H1 (cell line): ENCODE data around the gene LBHD1. TPM values are rescaled to one million over a fixed set of nuclear protein-coding genes. Genes with fewer than 3 reads are reported as not detected.

Source experiments
- CTBP2 ChIP-seq: IDR thresholded peaks from 2 replicates; pipeline ENCODE4 v1.7.0; 2011; ENCODE audit warnings: borderline replicate concordance, mild to moderate bottlenecking, moderate library complexity, mixed read lengths, low read length; ENCODE audit not compliant: insufficient read depth, insufficient read length
- EZH2 ChIP-seq: fragments of 200-600 bp; sonication (generic); IDR thresholded peaks from 2 replicates; pipeline ENCODE4 v1.7.1; 2012; ENCODE audit warnings: low read depth, mild to moderate bottlenecking, moderate library complexity, low read length, inconsistent platforms; ENCODE audit not compliant: severe bottlenecking
- JUND ChIP-seq: IDR thresholded peaks from 2 replicates; pipeline ENCODE4 v1.6.1; 2011; ENCODE audit warnings: mild to moderate bottlenecking, improper control_type of control experiment, low read length
- KDM4A ChIP-seq: IDR thresholded peaks from one replicate; pipeline ENCODE4 v1.7.1; 2012; ENCODE audit warnings: low read depth, mild to moderate bottlenecking, moderate library complexity, low read length, inconsistent platforms; ENCODE audit not compliant: severe bottlenecking
- PHF8 ChIP-seq: fragments of 200-600 bp; sonication (generic); conservative IDR thresholded peaks from 2 replicates; pipeline ENCODE4 v1.7.1; 2012; ENCODE audit warnings: low read depth, mild to moderate bottlenecking, inconsistent platforms, low read length, moderate library complexity
- RAD21 ChIP-seq, 2 experiments: IDR thresholded peaks in 1 of 2; conservative IDR thresholded peaks in 1 of 2; 2 replicates each; pipeline ENCODE4 v1.6.1; 2011; ENCODE audit warnings: low read depth in 2 of 2, low read length in 2 of 2, improper control_type of control experiment in 1 of 2, inconsistent platforms in 1 of 2, mild to moderate bottlenecking in 1 of 2, moderate library complexity in 1 of 2
- SP4 ChIP-seq: IDR thresholded peaks from 2 replicates; pipeline ENCODE4 v1.6.1; 2012; ENCODE audit warnings: low read length, inconsistent platforms
- polyA plus RNA-seq, 7 experiments: library from polyadenylated mRNA; depleted of rRNA in 3 of 7; stranded (reverse) in 5 of 7; unstranded in 2 of 7; fragments of >200 nt in 5 of 7; fragments of 200-250 nt in 2 of 7; gene quantifications; 1 replicate in 5 of 7; 2 replicates in 1 of 7; 4 replicates in 1 of 7; pipeline versions ENCODE4 v1.2.1 to v1.2.3, GENCODE V29; 2011 to 2013; ENCODE audit warnings: missing spikeins in 2 of 7, mixed read lengths in 2 of 7
- total RNA-seq: library from RNA; stranded (reverse); fragmentation: NEBNext Ultra II Directional; extraction: Animal tissue kit (Norgen Biotek cat#: 25700); gene quantifications from 2 replicates; pipeline ENCODE4 v1.2.1, GENCODE V29; 2021
- TF ChIP-seq, protein P1 (sequence below): IDR thresholded peaks from 2 replicates; pipeline ENCODE4 v1.6.1; 2011; ENCODE audit warnings: low read length, improper control_type of control experiment

Gene LBHD1
- total and polyA plus RNA-seq, 2 of the 8 experiments (the other 6 are each of a cell fraction or from before 2014, with no cell fraction given) = 2.3 to 5.2 TPM

DNA sequence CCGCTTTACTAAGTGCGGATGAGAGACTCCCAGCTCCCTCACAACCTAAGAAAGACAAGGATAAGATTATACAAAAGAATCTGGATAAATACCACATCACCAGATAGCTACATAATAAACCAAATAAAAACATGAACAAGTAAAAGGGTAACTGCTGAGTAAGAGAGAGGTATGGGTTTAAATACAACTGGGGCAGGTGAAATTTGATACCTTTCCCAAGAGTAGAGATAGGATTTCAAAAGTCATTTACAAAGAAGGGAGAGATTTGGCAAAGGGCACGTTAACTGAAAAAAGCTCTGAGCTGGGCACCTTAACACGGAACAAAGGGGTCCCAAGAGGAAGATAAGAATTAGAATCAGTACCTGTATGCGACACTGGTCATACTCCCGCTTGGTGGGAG, 5.1 kb upstream of the LBHD1 start (continued):
- TF ChIP-seq PHF8 = no peak
- TF ChIP-seq JUND = no peak
- TF ChIP-seq RAD21 (IDR thresholded peaks at IDR 0.05 in 1 of 2, conservative IDR thresholded peaks at IDR 0.05 in 1 of 2; ENCODE audit: low read depth in 2 of 2, low read length in 2 of 2) = no peak
- TF ChIP-seq, protein P1, sequence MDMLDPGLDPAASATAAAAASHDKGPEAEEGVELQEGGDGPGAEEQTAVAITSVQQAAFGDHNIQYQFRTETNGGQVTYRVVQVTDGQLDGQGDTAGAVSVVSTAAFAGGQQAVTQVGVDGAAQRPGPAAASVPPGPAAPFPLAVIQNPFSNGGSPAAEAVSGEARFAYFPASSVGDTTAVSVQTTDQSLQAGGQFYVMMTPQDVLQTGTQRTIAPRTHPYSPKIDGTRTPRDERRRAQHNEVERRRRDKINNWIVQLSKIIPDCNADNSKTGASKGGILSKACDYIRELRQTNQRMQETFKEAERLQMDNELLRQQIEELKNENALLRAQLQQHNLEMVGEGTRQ = no peak
- no peak for TF ChIP-seq SP4
- TF ChIP-seq CTBP2 = no peak
- no peak for TF ChIP-seq KDM4A
- no peak for TF ChIP-seq EZH2
- TF ChIP-seq, all 59 proteins: peak for 0
